NCI-H128 (cell line): ENCODE results near the gene GSTA3.
"Not testable (repeated sequence)": the region's sequence is repeated elsewhere in the genome, so short reads cannot be mapped to it uniquely, and the experiment has no call there.

Experiments
- DNase-seq: peaks from one replicate; lab custom pipeline; 2025; ENCODE audit not compliant: unreplicated experiment; lab: John Stamatoyannopoulos, UW

The GSTA3 gene

GRCh38 chr6:52868240-52868639 lies 41.3 kb downstream of the GSTA3 start:
- DNase-seq, result no peak

- DNase-seq, result not testable (repeated sequence)
Observed at GRCh38 chr6:52861151-52861550, 48.3 kb downstream of the GSTA3 start.

GRCh38 chr6:52858416-52858815 lies 51.1 kb downstream of the GSTA3 start:
- no peak for DNase-seq

- not testable (repeated sequence) for DNase-seq
Observed at GRCh38 chr6:52856137-52856536, 53.4 kb downstream of the GSTA3 start.

GRCh38 chr6:52849137-52849536 lies 60.4 kb downstream of the GSTA3 start:
- DNase-seq, result no peak
